Measurements from ENCODE around the gene WTIP. TPM values are rescaled to one million over a fixed set of nuclear protein-coding genes. Genes with fewer than 3 reads are reported as not detected.
"Not testable (repeated sequence)": the region's sequence is repeated elsewhere in the genome, so short reads cannot be mapped to it uniquely, and the experiment has no call there.

Gene WTIP
- total RNA-seq, 1 donor from 2014 or later, result 23.5 TPM

GRCh38 chr19:34505321-34506025 lies 23.9 kb downstream of the WTIP start:
- H3K4me1 ChIP-seq, result peaks cover 8% of the 10 kb centered on the region
- no peak overlapping the region for H3K27ac ChIP-seq
- no peak for TF ChIP-seq CTCF (IDR thresholded peaks at IDR 0.05)
- no peaks in the 10 kb centered on the region for H3K9me3 ChIP-seq
- ATAC-seq (no peak), DNase-seq (no peak)
- intact Hi-C loops (cut with DNase I), result no loop called here
- H3K4me3 ChIP-seq, result no peak overlapping the region
- H3K27me3 ChIP-seq (ENCODE audit: low read depth), result peaks cover 5% of the 10 kb centered on the region
- no peaks in the 10 kb centered on the region for H3K36me3 ChIP-seq

GRCh38 chr19:34506026-34506370 lies 24.4 kb downstream of the WTIP start:
- intact Hi-C loops (cut with DNase I), result no loop called here
- TF ChIP-seq CTCF (IDR thresholded peaks at IDR 0.05), result no peak

GRCh38 chr19:34507414-34508067 lies 26.0 kb downstream of the WTIP start:
- TF ChIP-seq CTCF (IDR thresholded peaks at IDR 0.05), result no peak
- Histone ChIP-seq H3K9me3 (no peaks in the 10 kb centered on the region), H3K4me3 (no peak overlapping the region), H3K27ac (no peak overlapping the region), H3K4me1 (no peaks in the 10 kb centered on the region), H3K36me3 (no peaks in the 10 kb centered on the region), H3K27me3 (ENCODE audit: low read depth) (no peaks in the 10 kb centered on the region)
- intact Hi-C loops (cut with DNase I), result no loop called here
- DNase-seq (no peak), ATAC-seq (no peak)

More at GRCh38 chr19:34506026-34506370, 24.4 kb downstream of the WTIP start:
- ATAC-seq (no peak), DNase-seq (no peak)
- Histone ChIP-seq H3K27me3 (ENCODE audit: low read depth) (peaks cover 2% of the 10 kb centered on the region), H3K4me3 (no peak overlapping the region), H3K9me3 (no peaks in the 10 kb centered on the region), H3K36me3 (no peaks in the 10 kb centered on the region), H3K27ac (no peak overlapping the region), H3K4me1 (peaks cover 8% of the 10 kb centered on the region)

- H3K4me3 ChIP-seq, result no peak overlapping the region
- intact Hi-C loops (cut with DNase I), result no loop called here
Observed at GRCh38 chr19:34508540-34508939, 27.0 kb downstream of the WTIP start.

GRCh38 chr19:34510904-34511303 lies 29.3 kb downstream of the WTIP start:
- H3K36me3 ChIP-seq; H3K9me3 ChIP-seq; H3K27me3 ChIP-seq (ENCODE audit: low read depth); H3K4me3 ChIP-seq; ATAC-seq; intact Hi-C loops (cut with DNase I); H3K27ac ChIP-seq; DNase-seq; H3K4me1 ChIP-seq: not testable (repeated sequence)

More at GRCh38 chr19:34508540-34508939, 27.0 kb downstream of the WTIP start:
- H3K27ac ChIP-seq, result no peak overlapping the region
- H3K27me3 ChIP-seq (ENCODE audit: low read depth), result no peaks in the 10 kb centered on the region
- no peaks in the 10 kb centered on the region for H3K4me1 ChIP-seq
- no peaks in the 10 kb centered on the region for H3K9me3 ChIP-seq
- TF ChIP-seq CTCF (IDR thresholded peaks at IDR 0.05), result no peak
- no peak for DNase-seq
- no peak for ATAC-seq
- no peaks in the 10 kb centered on the region for H3K36me3 ChIP-seq

- intact Hi-C loops (cut with DNase I), result no loop called here
- H3K36me3 ChIP-seq, result no peaks in the 10 kb centered on the region
- ATAC-seq (peak in 1 of 2 donors; percentile 37), DNase-seq (no peak)
- H3K9me3 ChIP-seq, result no peaks in the 10 kb centered on the region
- no peaks in the 10 kb centered on the region for H3K4me1 ChIP-seq
- no peaks in the 10 kb centered on the region for H3K27me3 ChIP-seq (ENCODE audit: low read depth)
- no peak overlapping the region for H3K4me3 ChIP-seq
- TF ChIP-seq CTCF (IDR thresholded peaks at IDR 0.05), result no peak
- H3K27ac ChIP-seq, result no peak overlapping the region
Observed at GRCh38 chr19:34512254-34512822, 30.8 kb downstream of the WTIP start.
